ENCODE results near the gene SEMA5A.

SEMA5A gene

GRCh38 chr5:9151684-9152427 lies 394.0 kb downstream of the SEMA5A start:
- no peak for DNase-seq (ENCODE audit: low read depth)
- TF ChIP-seq CTCF (conservative IDR thresholded peaks at IDR 0.05; ENCODE audit: control insufficient read depth, insufficient read depth, low read depth, low read length) = no peak
- no peak overlapping the region for H3K4me3 ChIP-seq (ENCODE audit: control insufficient read depth, low read depth, low read length)

GRCh38 chr5:9149988-9150387 lies 395.9 kb downstream of the SEMA5A start:
- no peak for TF ChIP-seq CTCF (conservative IDR thresholded peaks at IDR 0.05; ENCODE audit: control insufficient read depth, insufficient read depth, low read depth, low read length)
- H3K4me3 ChIP-seq (ENCODE audit: control insufficient read depth, low read depth, low read length) = no peak overlapping the region
- DNase-seq (ENCODE audit: low read depth) = peak; percentile 97

- H3K4me3 ChIP-seq (ENCODE audit: control insufficient read depth, low read depth, low read length) = no peak overlapping the region
- TF ChIP-seq CTCF (conservative IDR thresholded peaks at IDR 0.05; ENCODE audit: control insufficient read depth, insufficient read depth, low read depth, low read length) = no peak
- peak; percentile 75 for DNase-seq (ENCODE audit: low read depth)
Measured at GRCh38 chr5:9148242-9148641, 397.6 kb downstream of the SEMA5A start.

- H3K4me3 ChIP-seq (ENCODE audit: control insufficient read depth, low read depth, low read length) = no peak overlapping the region
- no peak for DNase-seq (ENCODE audit: low read depth)
- no peak for TF ChIP-seq CTCF (conservative IDR thresholded peaks at IDR 0.05; ENCODE audit: control insufficient read depth, insufficient read depth, low read depth, low read length)
Measured at GRCh38 chr5:9140711-9141110, 405.2 kb downstream of the SEMA5A start.

DNA sequence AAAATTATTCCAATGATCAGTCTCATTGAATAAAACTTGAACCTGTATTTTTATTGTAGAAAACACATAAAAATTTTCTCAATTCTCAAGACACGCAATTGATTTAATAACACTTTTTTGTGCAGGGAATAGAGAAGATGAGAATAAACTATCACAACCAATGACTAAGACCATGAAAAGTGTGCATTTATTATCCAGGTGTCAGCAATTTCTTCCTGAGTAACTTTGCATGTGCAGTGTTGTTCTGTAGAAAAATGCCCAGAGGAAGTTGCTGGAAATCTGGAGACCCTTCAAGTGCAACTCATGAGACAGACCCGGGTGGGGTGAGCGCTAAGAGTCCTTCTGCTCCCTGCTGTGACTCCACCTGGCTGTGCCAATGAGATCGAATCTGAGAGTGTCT lies 405.7 kb downstream of the SEMA5A start:
- no peak overlapping the region for H3K4me3 ChIP-seq (ENCODE audit: control insufficient read depth, low read depth, low read length)
- TF ChIP-seq CTCF (conservative IDR thresholded peaks at IDR 0.05; ENCODE audit: control insufficient read depth, insufficient read depth, low read depth, low read length) = no peak
- no peak for DNase-seq (ENCODE audit: low read depth)

DNA sequence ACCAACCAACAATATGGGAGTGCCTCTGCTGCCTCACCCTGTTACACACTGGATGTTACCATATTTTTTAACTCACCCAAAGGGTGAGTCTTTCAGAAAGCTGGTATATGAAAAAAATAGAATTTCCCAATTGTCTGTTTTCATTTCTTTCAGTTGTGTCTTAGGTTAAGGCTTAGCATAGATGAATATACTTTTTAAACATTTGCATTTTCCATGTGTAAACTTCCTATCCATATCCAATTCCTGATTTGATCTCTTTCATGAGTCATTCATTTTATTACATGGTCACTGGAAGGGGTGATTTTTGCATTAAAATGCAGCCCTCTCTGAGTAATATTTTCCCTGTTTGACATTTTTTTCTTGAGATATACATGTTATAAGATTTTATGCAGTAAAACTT lies 406.5 kb downstream of the SEMA5A start:
- DNase-seq (ENCODE audit: low read depth) = no peak
- TF ChIP-seq CTCF (conservative IDR thresholded peaks at IDR 0.05; ENCODE audit: control insufficient read depth, insufficient read depth, low read depth, low read length) = no peak

More for the DNA sequence above, 406.5 kb downstream of the SEMA5A start:
- H3K4me3 ChIP-seq (ENCODE audit: control insufficient read depth, low read depth, low read length) = no peak overlapping the region

Data from fibroblast of mammary gland (primary cell).